HCT116 (cell line): ENCODE measurements around the gene MGA.

Source experiments
- CBX3 ChIP-seq: IDR thresholded peaks from 2 replicates; pipeline ENCODE4 v1.6.1; 2012; ENCODE audit warnings: low read depth
- EZH2 ChIP-seq: fragments of 200-600 bp; sonication (generic); IDR thresholded peaks from 2 replicates; pipeline ENCODE4 v1.6.1; 2017; ENCODE audit warnings: antibody characterized with exemption, mixed run types
- POLR2A ChIP-seq: IDR thresholded peaks from 2 replicates; pipeline ENCODE4 v1.7.0; 2011; ENCODE audit warnings: borderline replicate concordance; ENCODE audit not compliant: insufficient read depth, insufficient read length; ENCODE audit errors: extremely low read depth
- SIN3A ChIP-seq: IDR thresholded peaks from 2 replicates; pipeline ENCODE4 v1.6.1; 2012; ENCODE audit warnings: low read depth
- SP1 ChIP-seq: IDR thresholded peaks from 2 replicates; pipeline ENCODE4 v1.6.1; 2012; ENCODE audit warnings: low read depth
- ZFX ChIP-seq: fragments of 450-650 bp; IDR thresholded peaks from 2 replicates; pipeline ENCODE4 v1.6.1; 2017
- ZNF274 ChIP-seq: fragments of 200-500 bp; sonication (Bioruptor generic); IDR thresholded peaks from 2 replicates; pipeline ENCODE4 v1.6.1; 2014; ENCODE audit warnings: mild to moderate bottlenecking, low read depth, low read length, inconsistent platforms
- TF ChIP-seq, protein P1 (sequence below), 3 experiments: fragments of 200-600 bp in 1 of 3; sonication (generic) in 1 of 3; IDR thresholded peaks in 2 of 3; conservative IDR thresholded peaks in 1 of 3; 2 replicates each; pipeline ENCODE4 v1.5.1; 2012 to 2017; ENCODE audit warnings: low read depth in 2 of 3, low read length in 2 of 3, antibody characterized with exemption in 1 of 3, borderline replicate concordance in 1 of 3, control low read depth in 1 of 3, mild to moderate bottlenecking in 1 of 3, mixed read lengths in 1 of 3, mixed run types in 1 of 3, moderate library complexity in 1 of 3; ENCODE audit not compliant: insufficient read depth in 1 of 3
- TF ChIP-seq, protein P2 (sequence below): IDR thresholded peaks from 2 replicates; pipeline ENCODE4 v1.6.1; 2012; ENCODE audit warnings: low read depth

DNA sequence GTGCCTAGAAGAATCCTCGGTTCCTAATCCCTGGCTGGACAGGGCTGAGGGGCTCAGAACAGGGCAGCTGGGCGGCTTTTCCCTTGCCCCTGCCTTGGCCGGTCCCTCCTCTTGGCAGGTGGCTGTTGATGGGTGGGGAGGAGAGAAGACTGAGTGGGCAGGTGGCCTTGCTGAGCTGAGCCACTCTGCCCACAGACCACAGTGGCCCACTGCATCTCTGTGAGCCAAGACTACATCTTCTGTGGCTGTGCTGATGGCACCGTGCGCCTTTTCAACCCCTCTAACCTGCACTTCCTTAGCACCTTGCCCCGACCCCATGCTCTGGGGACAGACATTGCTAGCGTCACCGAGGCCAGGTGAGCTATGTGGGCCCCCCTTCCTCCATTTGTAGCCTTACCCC, 153.2 kb downstream of the MGA start:
- no peak for TF ChIP-seq SP1
- TF ChIP-seq, protein P1, sequence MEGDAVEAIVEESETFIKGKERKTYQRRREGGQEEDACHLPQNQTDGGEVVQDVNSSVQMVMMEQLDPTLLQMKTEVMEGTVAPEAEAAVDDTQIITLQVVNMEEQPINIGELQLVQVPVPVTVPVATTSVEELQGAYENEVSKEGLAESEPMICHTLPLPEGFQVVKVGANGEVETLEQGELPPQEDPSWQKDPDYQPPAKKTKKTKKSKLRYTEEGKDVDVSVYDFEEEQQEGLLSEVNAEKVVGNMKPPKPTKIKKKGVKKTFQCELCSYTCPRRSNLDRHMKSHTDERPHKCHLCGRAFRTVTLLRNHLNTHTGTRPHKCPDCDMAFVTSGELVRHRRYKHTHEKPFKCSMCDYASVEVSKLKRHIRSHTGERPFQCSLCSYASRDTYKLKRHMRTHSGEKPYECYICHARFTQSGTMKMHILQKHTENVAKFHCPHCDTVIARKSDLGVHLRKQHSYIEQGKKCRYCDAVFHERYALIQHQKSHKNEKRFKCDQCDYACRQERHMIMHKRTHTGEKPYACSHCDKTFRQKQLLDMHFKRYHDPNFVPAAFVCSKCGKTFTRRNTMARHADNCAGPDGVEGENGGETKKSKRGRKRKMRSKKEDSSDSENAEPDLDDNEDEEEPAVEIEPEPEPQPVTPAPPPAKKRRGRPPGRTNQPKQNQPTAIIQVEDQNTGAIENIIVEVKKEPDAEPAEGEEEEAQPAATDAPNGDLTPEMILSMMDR (IDR thresholded peaks at IDR 0.05 in 2 of 3, conservative IDR thresholded peaks at IDR 0.05 in 1 of 3; ENCODE audit: borderline replicate concordance in 1 of 3, insufficient read depth in 1 of 3, low read depth in 2 of 3, low read length in 2 of 3), result no peak
- no peak for TF ChIP-seq POLR2A
- no peak for TF ChIP-seq ZFX
- TF ChIP-seq, protein P2, sequence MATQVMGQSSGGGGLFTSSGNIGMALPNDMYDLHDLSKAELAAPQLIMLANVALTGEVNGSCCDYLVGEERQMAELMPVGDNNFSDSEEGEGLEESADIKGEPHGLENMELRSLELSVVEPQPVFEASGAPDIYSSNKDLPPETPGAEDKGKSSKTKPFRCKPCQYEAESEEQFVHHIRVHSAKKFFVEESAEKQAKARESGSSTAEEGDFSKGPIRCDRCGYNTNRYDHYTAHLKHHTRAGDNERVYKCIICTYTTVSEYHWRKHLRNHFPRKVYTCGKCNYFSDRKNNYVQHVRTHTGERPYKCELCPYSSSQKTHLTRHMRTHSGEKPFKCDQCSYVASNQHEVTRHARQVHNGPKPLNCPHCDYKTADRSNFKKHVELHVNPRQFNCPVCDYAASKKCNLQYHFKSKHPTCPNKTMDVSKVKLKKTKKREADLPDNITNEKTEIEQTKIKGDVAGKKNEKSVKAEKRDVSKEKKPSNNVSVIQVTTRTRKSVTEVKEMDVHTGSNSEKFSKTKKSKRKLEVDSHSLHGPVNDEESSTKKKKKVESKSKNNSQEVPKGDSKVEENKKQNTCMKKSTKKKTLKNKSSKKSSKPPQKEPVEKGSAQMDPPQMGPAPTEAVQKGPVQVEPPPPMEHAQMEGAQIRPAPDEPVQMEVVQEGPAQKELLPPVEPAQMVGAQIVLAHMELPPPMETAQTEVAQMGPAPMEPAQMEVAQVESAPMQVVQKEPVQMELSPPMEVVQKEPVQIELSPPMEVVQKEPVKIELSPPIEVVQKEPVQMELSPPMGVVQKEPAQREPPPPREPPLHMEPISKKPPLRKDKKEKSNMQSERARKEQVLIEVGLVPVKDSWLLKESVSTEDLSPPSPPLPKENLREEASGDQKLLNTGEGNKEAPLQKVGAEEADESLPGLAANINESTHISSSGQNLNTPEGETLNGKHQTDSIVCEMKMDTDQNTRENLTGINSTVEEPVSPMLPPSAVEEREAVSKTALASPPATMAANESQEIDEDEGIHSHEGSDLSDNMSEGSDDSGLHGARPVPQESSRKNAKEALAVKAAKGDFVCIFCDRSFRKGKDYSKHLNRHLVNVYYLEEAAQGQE, result no peak
- TF ChIP-seq SIN3A, result no peak
- no peak for TF ChIP-seq ZNF274
- no peak for TF ChIP-seq EZH2
- no peak for TF ChIP-seq CBX3
